Smooth muscle cell (in vitro differentiated cells): ENCODE results near the gene MORN3. TPM values are rescaled to one million over a fixed set of nuclear protein-coding genes. Genes with fewer than 3 reads are reported as not detected.

Experiments
- DNase-seq: peaks from one replicate; lab custom pipeline; 2025; ENCODE audit not compliant: unreplicated experiment; lab: John Stamatoyannopoulos, UW
- H2AFZ ChIP-seq: fragments of 200-600 bp; sonication (generic); 2 replicates; pipeline ENCODE4 v1.6.0; 2016; ENCODE audit warnings: antibody characterized with exemption, low read depth, mild to moderate bottlenecking
- H3F3A ChIP-seq: fragments of 200-600 bp; sonication (generic); 2 replicates; pipeline ENCODE4 v1.6.0; 2017; ENCODE audit warnings: antibody characterized with exemption, low read depth
- H3K27ac ChIP-seq: fragments of 200-600 bp; sonication (generic); 2 replicates; pipeline ENCODE4 v1.5.1; 2016; ENCODE audit warnings: low read depth, mild to moderate bottlenecking
- H3K27me3 ChIP-seq: fragments of 200-600 bp; sonication (generic); 2 replicates; pipeline ENCODE4 v1.6.1; 2016; ENCODE audit warnings: low read depth, mild to moderate bottlenecking
- H3K36me3 ChIP-seq: fragments of 200-600 bp; sonication (generic); 2 replicates; pipeline ENCODE4 v1.5.1; 2016; ENCODE audit warnings: low read depth
- H3K4me1 ChIP-seq: fragments of 200-600 bp; sonication (generic); 2 replicates; pipeline ENCODE4 v1.5.1; 2016; ENCODE audit warnings: low read depth
- H3K4me2 ChIP-seq: fragments of 200-600 bp; sonication (generic); 2 replicates; pipeline ENCODE4 v1.6.0; 2016; ENCODE audit warnings: mild to moderate bottlenecking
- H3K4me3 ChIP-seq: fragments of 200-600 bp; sonication (generic); 2 replicates; pipeline ENCODE4 v1.5.1; 2016; ENCODE audit warnings: mild to moderate bottlenecking
- H3K79me2 ChIP-seq: fragments of 200-600 bp; sonication (generic); 2 replicates; pipeline ENCODE4 v1.6.0; 2016; ENCODE audit warnings: low read depth, mild to moderate bottlenecking
- H3K9ac ChIP-seq: fragments of 200-600 bp; sonication (generic); 2 replicates; pipeline ENCODE4 v1.6.0; 2016; ENCODE audit warnings: low read depth
- H3K9me3 ChIP-seq: fragments of 200-600 bp; sonication (generic); replicated peaks from 2 replicates; pipeline ENCODE4 v1.5.1; 2016; ENCODE audit warnings: low read depth
- H4K20me1 ChIP-seq: fragments of 200-600 bp; sonication (generic); 2 replicates; pipeline ENCODE4 v1.6.0; 2016; ENCODE audit warnings: low read depth
- WGBS: methylation state at CpG from one replicate; pipeline ENCODE4 v1.1.7; 2016; ENCODE audit warnings: low lambda C conversion rate; 5-methylcytosine and 5-hydroxymethylcytosine counted together
- polyA plus RNA-seq: library from polyadenylated mRNA; unstranded; fragments of >200 nt; fragmentation: Nextera tagmentation; extraction: Ambion mirVana; gene quantifications from 2 replicates; pipeline ENCODE4 v1.2.1, GENCODE V29; 2016
- total RNA-seq: library from RNA; depleted of rRNA; stranded (reverse); fragments of >200 nt; gene quantifications from 2 replicates; pipeline ENCODE4 v1.2.3, GENCODE V29; 2014
- TF ChIP-seq, protein P1 (sequence below): fragments of 200-600 bp; sonication (generic); IDR thresholded peaks from 2 replicates; pipeline ENCODE4 v1.5.1; 2017; ENCODE audit warnings: borderline replicate concordance, mild to moderate bottlenecking, antibody characterized with exemption; ENCODE audit not compliant: insufficient read depth, poor library complexity, severe bottlenecking

MORN3 gene
- total and polyA plus RNA-seq, 2 experiments from 2014 or later, result 0.18 to 2.0 TPM

DNA sequence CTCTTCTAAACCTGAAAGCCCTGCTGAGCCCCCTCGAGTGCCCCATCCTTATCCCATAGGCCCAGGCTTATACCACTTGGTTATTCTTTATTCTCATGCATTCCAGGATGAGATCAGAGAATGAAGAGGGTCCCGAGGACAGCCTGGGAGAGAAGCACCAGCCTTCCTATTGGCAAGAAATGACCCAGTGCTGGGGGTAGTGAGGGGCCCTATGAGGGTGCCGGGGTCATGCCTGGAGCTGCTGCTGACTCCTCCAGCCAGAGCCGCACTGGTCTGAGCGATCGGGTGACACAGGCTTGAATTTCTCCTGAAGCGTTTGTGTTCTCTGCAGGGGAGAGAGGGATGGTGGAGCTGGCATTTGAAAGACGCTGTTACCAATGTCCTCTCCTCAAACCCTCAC is 18.1 kb downstream of the MORN3 start:
- no peak overlapping the region for H3K4me2 ChIP-seq

DNA sequence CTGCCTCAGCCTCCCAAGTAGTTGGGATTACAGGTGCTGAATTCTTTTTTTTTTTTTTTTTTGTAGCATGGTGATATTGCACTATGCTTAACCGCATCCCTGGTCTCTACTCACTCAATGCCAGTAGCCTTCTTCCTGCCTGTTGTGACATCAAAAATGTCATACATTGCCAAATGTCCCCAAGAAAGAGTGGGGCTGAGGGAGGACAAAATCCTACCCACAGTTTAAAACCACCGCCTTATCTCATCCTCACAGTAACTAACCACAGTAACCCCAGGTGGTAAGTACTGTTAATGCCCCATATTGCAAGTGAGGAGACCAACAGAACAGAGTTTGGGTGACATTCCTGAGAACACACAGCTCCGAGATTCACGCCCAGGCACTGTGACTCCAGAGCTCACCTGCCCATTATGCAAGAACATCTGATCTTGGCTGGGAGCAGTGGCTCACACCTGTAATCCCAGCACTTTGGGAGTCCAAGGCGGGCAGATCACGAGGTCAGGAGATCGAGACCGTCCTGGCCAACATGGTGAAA is 19.6 kb downstream of the MORN3 start:
- Histone ChIP-seq H4K20me1 (no peaks in the 10 kb centered on the region), H3K36me3 (no peaks in the 10 kb centered on the region), H3K79me2 (no peaks in the 10 kb centered on the region), H3K4me3 (no peak overlapping the region), H3K27ac (no peak overlapping the region), H3K27me3 (no peaks in the 10 kb centered on the region), H2AFZ (no peak overlapping the region), H3K4me1 (no peaks in the 10 kb centered on the region), H3K9ac (no peak overlapping the region), H3K4me2 (no peak overlapping the region), H3K9me3 (no peaks in the 10 kb centered on the region), H3F3A (no peaks in the 10 kb centered on the region)
- DNase-seq, result no peak
- whole genome bisulfite sequencing, result 96% methylated on average over 8 of the region's 8 CpGs
- TF ChIP-seq, protein P1, sequence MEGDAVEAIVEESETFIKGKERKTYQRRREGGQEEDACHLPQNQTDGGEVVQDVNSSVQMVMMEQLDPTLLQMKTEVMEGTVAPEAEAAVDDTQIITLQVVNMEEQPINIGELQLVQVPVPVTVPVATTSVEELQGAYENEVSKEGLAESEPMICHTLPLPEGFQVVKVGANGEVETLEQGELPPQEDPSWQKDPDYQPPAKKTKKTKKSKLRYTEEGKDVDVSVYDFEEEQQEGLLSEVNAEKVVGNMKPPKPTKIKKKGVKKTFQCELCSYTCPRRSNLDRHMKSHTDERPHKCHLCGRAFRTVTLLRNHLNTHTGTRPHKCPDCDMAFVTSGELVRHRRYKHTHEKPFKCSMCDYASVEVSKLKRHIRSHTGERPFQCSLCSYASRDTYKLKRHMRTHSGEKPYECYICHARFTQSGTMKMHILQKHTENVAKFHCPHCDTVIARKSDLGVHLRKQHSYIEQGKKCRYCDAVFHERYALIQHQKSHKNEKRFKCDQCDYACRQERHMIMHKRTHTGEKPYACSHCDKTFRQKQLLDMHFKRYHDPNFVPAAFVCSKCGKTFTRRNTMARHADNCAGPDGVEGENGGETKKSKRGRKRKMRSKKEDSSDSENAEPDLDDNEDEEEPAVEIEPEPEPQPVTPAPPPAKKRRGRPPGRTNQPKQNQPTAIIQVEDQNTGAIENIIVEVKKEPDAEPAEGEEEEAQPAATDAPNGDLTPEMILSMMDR, result no peak

More for the DNA sequence above, 18.1 kb downstream of the MORN3 start:
- TF ChIP-seq, protein P1, result no peak
- no peak overlapping the region for H3K4me3 ChIP-seq
- H4K20me1 ChIP-seq, result no peaks in the 10 kb centered on the region
- WGBS, result 86% methylated on average over 8 of the region's 8 CpGs
- no peaks in the 10 kb centered on the region for H3K27me3 ChIP-seq
- no peaks in the 10 kb centered on the region for H3K9me3 ChIP-seq
- no peak overlapping the region for H2AFZ ChIP-seq
- no peaks in the 10 kb centered on the region for H3K79me2 ChIP-seq
- H3K27ac ChIP-seq, result no peak overlapping the region
- no peak for DNase-seq
- H3K9ac ChIP-seq, result no peak overlapping the region
- H3K36me3 ChIP-seq, result no peaks in the 10 kb centered on the region
- no peaks in the 10 kb centered on the region for H3K4me1 ChIP-seq
- H3F3A ChIP-seq, result no peaks in the 10 kb centered on the region

DNA sequence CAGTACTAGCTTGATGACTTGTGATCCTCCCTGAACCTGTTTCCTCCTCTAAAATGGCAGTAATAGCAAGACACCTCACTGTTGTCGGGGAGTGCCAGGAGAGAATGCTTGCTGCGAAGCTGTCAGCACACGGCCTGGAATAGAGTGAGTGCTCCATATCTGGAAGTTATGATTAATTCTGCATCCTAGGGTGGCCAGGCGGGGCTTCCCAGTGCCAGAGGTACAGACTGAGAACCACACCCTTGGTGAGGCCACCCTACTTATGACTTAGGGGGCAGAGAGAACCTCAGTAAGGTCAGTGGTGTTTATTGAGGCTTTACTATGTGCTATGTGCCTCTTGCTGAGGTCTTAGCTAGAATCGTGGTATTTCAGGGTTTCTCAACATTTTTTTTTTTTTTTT is 20.1 kb downstream of the MORN3 start:
- Histone ChIP-seq H4K20me1 (no peaks in the 10 kb centered on the region), H2AFZ (no peak overlapping the region), H3K4me1 (no peaks in the 10 kb centered on the region), H3K4me3 (no peak overlapping the region), H3K27me3 (no peaks in the 10 kb centered on the region), H3K9ac (no peak overlapping the region), H3K27ac (no peak overlapping the region), H3K79me2 (no peaks in the 10 kb centered on the region), H3K9me3 (no peaks in the 10 kb centered on the region), H3K4me2 (no peak overlapping the region), H3K36me3 (no peaks in the 10 kb centered on the region), H3F3A (no peaks in the 10 kb centered on the region)
- TF ChIP-seq, protein P1, result no peak
- DNase-seq, result no peak
- WGBS, result 100% methylated on average over 5 of the region's 5 CpGs

DNA sequence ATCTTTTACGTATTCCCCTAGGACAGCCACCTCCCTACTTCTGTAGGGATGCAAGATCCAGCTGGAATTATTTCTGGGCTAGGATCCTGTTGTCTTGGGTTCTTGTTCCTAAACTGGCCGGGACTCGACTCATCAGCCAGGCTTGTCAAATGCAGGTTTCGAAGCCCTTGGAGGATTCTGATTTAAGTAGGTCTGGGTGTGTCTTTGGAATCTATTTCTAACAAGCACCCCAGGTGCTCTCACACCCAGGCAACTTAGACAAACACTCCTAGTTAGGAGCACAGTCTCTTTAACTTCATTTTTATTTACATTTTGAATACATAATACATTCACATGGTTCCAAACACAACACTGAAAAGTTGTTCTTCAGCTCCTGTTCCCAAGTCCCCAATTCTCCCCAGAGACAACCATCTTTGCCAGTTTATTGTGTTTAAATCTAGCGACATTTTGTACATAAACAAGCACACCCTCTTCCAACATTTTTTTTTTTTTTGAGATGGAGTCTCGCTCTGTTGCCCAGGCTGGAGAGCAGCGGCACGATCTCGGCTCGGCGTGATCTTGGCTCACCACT is 20.9 kb downstream of the MORN3 start:
- H3K36me3 ChIP-seq, result no peaks in the 10 kb centered on the region
- WGBS, result 97% methylated on average over 11 of the region's 11 CpGs
- H3K4me1 ChIP-seq, result no peaks in the 10 kb centered on the region

More for the DNA sequence above, 20.9 kb downstream of the MORN3 start:
- TF ChIP-seq, protein P1, result no peak
- H3K9ac ChIP-seq, result no peak overlapping the region
- no peaks in the 10 kb centered on the region for H3K79me2 ChIP-seq
- no peaks in the 10 kb centered on the region for H4K20me1 ChIP-seq
- no peak overlapping the region for H2AFZ ChIP-seq
- no peaks in the 10 kb centered on the region for H3F3A ChIP-seq
- no peak overlapping the region for H3K4me3 ChIP-seq
- no peak for DNase-seq
- no peak overlapping the region for H3K27ac ChIP-seq
- H3K9me3 ChIP-seq, result no peaks in the 10 kb centered on the region
- H3K27me3 ChIP-seq, result no peaks in the 10 kb centered on the region
- no peak overlapping the region for H3K4me2 ChIP-seq
